C4-2B (cell line): ENCODE data around the gene RUVBL1.

Experiments
- H3K27ac ChIP-seq: fragments of 450-650 bp; 2 replicates; pipeline ENCODE4 v1.5.1; 2017
- CTCF ChIP-seq: fragments of 450-650 bp; conservative IDR thresholded peaks from 2 replicates; pipeline ENCODE4 v1.5.1; 2017; ENCODE audit warnings: mild to moderate bottlenecking
- ZFX ChIP-seq: fragments of 450-650 bp; IDR thresholded peaks from 2 replicates; pipeline ENCODE4 v1.6.1; 2017

RUVBL1 gene

DNA sequence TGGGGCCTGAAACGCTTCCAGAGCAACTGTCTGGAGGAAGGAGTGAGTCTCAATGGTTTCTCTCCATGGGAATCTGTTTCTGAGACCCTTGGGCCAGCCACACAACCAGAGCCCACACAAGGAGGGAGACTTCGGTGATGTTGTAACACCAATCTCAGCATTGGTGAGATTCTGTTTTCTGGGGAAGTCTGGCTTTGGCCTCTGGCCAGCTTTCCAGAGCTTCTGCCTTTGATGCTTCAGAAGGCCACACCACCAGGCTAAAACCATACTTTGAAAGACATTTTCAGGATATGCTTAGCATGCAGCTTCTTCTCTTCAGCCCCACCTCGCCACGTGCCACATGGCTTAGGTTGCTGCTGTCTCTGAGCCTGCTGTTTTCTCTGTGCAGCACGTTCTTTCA is 26.0 kb upstream of the RUVBL1 start:
- TF ChIP-seq CTCF (no peak), ZFX (no peak)
- H3K27ac ChIP-seq: no peak overlapping the region

GRCh38 chr3:128146201-128146600 is 22.6 kb upstream of the RUVBL1 start:
- no peak for TF ChIP-seq ZFX
- TF ChIP-seq CTCF: no peak
- no peak overlapping the region for H3K27ac ChIP-seq

- TF ChIP-seq CTCF (no peak), ZFX (no peak)
- H3K27ac ChIP-seq: no peak overlapping the region
These were observed 21.7 kb upstream of the RUVBL1 start for GRCh38 chr3:128145279-128145678.

GRCh38 chr3:128144512-128145187 is 21.0 kb upstream of the RUVBL1 start:
- TF ChIP-seq CTCF: no peak
- no peak for TF ChIP-seq ZFX
- H3K27ac ChIP-seq: no peak overlapping the region

DNA sequence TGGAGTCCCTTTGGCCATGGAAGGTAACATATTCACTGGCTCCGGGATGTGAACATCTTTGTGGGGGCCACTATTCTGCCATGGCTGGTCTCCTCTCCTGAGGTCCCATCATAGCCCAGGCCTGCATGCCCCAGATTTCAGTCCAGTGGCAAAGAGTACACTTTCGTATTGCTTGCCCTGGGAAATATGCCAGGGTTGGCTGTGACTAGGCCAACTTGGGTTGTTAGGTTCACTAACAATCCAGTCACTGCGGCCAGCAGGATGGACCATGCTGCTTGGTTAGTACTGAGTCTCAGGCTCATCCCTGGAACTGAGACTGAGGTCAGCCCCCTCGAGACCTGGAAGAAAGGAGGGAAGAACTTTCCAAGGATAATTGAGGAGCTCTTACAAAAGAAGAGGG is 19.9 kb upstream of the RUVBL1 start:
- TF ChIP-seq ZFX (no peak), CTCF (no peak)

DNA sequence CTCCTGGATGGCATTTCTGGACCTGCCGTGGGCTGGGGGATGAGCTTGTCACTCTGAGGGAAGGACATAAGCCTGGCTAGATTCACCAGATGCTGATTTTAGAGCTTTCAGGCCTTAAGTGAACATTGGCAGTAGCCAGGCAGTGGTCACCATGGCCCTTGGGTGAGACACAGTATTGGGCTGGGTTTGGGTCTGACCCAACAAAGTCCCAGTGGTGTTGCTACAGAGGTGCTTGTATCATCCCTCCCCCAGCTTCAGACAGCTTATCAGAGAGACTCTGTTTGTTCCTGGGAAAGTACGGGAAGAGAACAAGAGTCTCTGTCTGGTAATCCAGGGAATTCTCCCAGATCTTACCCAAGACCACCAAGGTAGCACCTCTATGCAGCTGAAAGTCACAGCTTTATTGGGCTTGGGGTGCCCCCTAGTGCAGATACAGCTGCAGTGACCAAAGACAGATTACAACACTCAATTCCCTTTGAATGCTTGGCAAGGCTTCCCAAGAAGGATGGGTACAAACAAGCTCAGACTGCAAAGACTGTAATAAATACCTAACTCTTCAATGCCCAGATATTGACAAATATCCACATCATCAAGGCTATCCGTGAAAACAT is 9.8 kb upstream of the RUVBL1 start:
- TF ChIP-seq ZFX (no peak), CTCF (peak; percentile 74)
- H3K27ac ChIP-seq: no peak overlapping the region

More for the DNA sequence above, 19.9 kb upstream of the RUVBL1 start:
- no peak overlapping the region for H3K27ac ChIP-seq

DNA sequence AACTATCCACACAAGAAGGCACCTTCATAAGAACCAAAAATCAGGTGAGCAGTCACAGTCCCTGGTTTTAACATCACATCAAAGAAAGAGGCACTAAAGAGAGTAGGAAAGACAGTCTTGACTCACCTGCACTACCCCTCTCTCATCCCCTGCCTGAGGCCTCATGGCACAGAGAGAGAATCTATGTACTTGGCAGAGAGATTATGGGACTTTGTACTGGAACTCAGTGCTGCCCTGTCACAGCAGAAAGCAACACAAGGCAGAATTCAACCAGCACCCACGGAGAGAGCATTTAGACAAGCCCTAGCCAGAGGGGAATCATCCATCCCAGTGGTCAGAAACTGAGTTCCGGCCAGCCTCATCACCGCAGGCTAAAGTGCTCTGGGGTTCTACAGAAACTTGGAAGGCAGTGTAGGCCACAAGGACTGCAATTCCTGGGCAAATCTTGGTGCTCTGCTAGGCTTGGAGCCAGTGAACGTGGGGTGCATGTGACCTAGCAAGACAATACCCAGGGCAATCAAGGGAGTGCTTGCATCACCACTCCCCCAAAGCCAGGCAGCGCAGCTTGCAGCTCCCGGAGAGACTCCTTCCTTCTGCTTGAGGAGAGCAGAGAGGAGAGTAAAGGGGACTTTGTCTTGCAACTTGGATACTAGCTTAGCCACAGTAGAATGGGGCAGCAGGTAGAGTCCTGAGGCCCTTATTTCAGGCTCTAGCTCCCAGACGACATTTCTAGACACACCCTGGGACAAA is 8.5 kb upstream of the RUVBL1 start:
- H3K27ac ChIP-seq: no peak overlapping the region
- TF ChIP-seq CTCF: no peak
- no peak for TF ChIP-seq ZFX
